GM10266 (cell line): ENCODE data around the gene GOLGA8K.
"Not testable (repeated sequence)": the region's sequence is repeated elsewhere in the genome, so short reads cannot be mapped to it uniquely, and the experiment has no call there.

ENCODE experiments used
- DNase-seq: peaks from one replicate; pipeline ENCODE4 v3.0.0; 2012; ENCODE audit errors: extremely low spot score

Gene GOLGA8K

GRCh38 chr15:32358462-32358861 is 44.6 kb downstream of the GOLGA8K start:
- not testable (repeated sequence) for DNase-seq

- not testable (repeated sequence) for DNase-seq
Observed at GRCh38 chr15:32356909-32357308, 46.2 kb downstream of the GOLGA8K start.

- DNase-seq = not testable (repeated sequence)
Observed at GRCh38 chr15:32352748-32353147, 50.3 kb downstream of the GOLGA8K start.

- not testable (repeated sequence) for DNase-seq
Observed at GRCh38 chr15:32350563-32351220, 52.4 kb downstream of the GOLGA8K start.

- not testable (repeated sequence) for DNase-seq
Observed at GRCh38 chr15:32347037-32347436, 56.1 kb downstream of the GOLGA8K start.

- DNase-seq = not testable (repeated sequence)
Observed at GRCh38 chr15:32345978-32346547, 57.0 kb downstream of the GOLGA8K start.

- DNase-seq = not testable (repeated sequence)
Observed at GRCh38 chr15:32343921-32344320, 59.2 kb downstream of the GOLGA8K start.
